ENCODE measurements around the gene PRB3.

The PRB3 gene

DNA sequence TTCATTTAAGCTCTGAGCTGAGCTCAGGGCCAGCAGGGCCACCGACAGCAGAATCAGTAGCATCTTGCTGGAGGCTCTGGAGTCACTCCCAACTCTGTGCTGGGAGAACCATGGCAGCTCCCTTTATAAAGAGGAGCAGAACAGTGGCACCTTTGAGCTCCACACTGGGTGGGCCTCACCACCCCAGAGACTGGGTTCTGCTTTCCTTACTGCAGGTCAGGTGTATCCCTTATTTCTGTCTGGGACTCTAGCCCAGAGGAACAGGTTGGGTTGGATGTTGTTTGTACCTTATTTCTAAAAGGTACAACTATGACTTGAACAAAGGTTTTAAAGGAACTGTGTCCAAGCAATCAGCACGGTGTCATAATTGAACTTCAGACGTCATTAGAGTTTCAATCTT is at the start of gene PRB3:
PRB3 (minus strand) TSS at position 101 of the 400 bp plus-strand sequence; CDS start at position 63, 38 bp downstream.
- no peaks in the 10 kb centered on the region for H3K4me1 ChIP-seq (ENCODE audit: control insufficient read depth, low read depth, low read length)
- no peaks in the 10 kb centered on the region for H3K36me3 ChIP-seq (ENCODE audit: control insufficient read depth, low read depth, low read length)
- H3K9me3 ChIP-seq (ENCODE audit: control insufficient read depth, low read depth, low read length) = no peaks in the 10 kb centered on the region
- H3K27me3 ChIP-seq (ENCODE audit: control insufficient read depth, insufficient read depth, low read length) = no peaks in the 10 kb centered on the region
- no peak within 1 kb of the TSS for H3K9ac ChIP-seq (ENCODE audit: low read length)
- no peak within 1 kb of the TSS for H3K27ac ChIP-seq (ENCODE audit: low read length)
- H3K4me3 ChIP-seq (ENCODE audit: low read length) = no peak within 1 kb of the TSS

DNA sequence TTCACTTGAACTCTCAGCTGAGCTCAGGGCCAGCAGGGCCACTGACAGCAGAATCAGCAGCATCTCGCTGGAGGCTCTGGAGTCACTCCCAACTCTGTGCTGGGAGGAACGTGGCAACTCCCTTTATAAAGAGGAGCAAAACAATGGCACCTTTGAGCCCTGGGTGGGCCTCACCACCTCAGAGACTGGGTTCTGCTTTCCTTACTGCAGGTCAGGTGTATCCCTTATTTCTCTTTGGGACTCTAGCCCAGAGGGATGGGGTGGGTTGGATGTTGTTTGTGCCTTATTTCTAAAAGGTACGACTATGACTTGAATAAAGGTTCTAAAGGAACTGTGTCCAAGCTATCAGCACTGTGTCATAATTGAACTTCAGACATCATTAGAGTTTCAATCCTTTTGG is 40.8 kb upstream of the PRB3 start, which contains the start of gene PRB4:
PRB4 (minus strand) TSS at position 101 of the 400 bp plus-strand sequence; CDS start at position 63, 38 bp downstream.
- H3K36me3 ChIP-seq (ENCODE audit: control insufficient read depth, low read depth, low read length) = no peaks in the 10 kb centered on the region
- no peaks in the 10 kb centered on the region for H3K27me3 ChIP-seq (ENCODE audit: control insufficient read depth, insufficient read depth, low read length)
- no peak within 1 kb of the TSS for H3K27ac ChIP-seq (ENCODE audit: low read length)
- no peaks in the 10 kb centered on the region for H3K9me3 ChIP-seq (ENCODE audit: control insufficient read depth, low read depth, low read length)
- H3K4me1 ChIP-seq (ENCODE audit: control insufficient read depth, low read depth, low read length) = no peaks in the 10 kb centered on the region
- no peak within 1 kb of the TSS for H3K9ac ChIP-seq (ENCODE audit: low read length)
- no peak within 1 kb of the TSS for H3K4me3 ChIP-seq (ENCODE audit: low read length)

DNA sequence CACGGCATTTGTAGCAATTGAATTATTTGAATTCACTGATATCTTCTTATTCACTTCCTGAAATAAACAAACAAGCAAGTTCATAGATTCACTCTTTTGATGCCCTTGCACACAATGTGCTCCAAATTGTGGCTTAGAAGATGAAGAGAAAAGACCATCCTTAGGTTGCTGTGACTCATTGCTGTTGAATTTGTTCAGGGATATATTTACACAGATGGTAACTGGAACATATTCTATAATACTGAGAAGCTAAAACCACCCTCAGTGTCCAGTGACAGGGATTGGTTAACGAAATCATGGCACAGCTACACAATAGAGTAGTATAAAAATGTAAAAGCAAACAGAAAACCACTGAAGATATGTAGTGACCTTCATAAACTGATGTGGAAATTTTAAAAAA is 37.6 kb upstream of the PRB3 start:
- H3K36me3 ChIP-seq (ENCODE audit: control insufficient read depth, low read depth, low read length) = no peaks in the 10 kb centered on the region
- H3K4me3 ChIP-seq (ENCODE audit: low read length) = no peak overlapping the region
- H3K9me3 ChIP-seq (ENCODE audit: control insufficient read depth, low read depth, low read length) = no peaks in the 10 kb centered on the region
- no peak overlapping the region for H3K27ac ChIP-seq (ENCODE audit: low read length)
- H3K4me1 ChIP-seq (ENCODE audit: control insufficient read depth, low read depth, low read length) = no peaks in the 10 kb centered on the region
- no peak overlapping the region for H3K9ac ChIP-seq (ENCODE audit: low read length)
- H3K27me3 ChIP-seq (ENCODE audit: control insufficient read depth, insufficient read depth, low read length) = no peaks in the 10 kb centered on the region

DNA sequence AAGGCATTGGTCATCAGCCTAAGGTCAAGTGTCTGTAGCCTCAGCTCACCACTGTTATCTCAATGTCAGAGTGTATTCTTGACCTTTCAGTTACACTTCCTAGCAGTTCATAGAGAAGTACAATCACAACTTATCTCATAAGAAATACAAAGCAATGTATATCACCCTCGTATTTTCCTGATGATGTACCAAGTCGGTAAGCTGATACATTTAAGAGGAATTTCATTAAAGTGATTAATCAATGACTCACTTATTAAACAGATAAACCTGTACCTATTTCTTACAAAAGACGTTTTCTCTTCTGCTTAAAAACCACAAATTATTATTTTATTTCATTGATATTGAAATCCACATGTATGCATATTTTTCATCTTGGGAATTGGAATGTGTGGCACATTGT is 3.9 kb upstream of the PRB3 start:
- no peak overlapping the region for H3K9ac ChIP-seq (ENCODE audit: low read length)
- H3K27ac ChIP-seq (ENCODE audit: low read length) = no peak overlapping the region
- H3K27me3 ChIP-seq (ENCODE audit: control insufficient read depth, insufficient read depth, low read length) = no peaks in the 10 kb centered on the region
- H3K9me3 ChIP-seq (ENCODE audit: control insufficient read depth, low read depth, low read length) = no peaks in the 10 kb centered on the region
- no peaks in the 10 kb centered on the region for H3K4me1 ChIP-seq (ENCODE audit: control insufficient read depth, low read depth, low read length)
- H3K4me3 ChIP-seq (ENCODE audit: low read length) = no peak overlapping the region
- no peaks in the 10 kb centered on the region for H3K36me3 ChIP-seq (ENCODE audit: control insufficient read depth, low read depth, low read length)

DNA sequence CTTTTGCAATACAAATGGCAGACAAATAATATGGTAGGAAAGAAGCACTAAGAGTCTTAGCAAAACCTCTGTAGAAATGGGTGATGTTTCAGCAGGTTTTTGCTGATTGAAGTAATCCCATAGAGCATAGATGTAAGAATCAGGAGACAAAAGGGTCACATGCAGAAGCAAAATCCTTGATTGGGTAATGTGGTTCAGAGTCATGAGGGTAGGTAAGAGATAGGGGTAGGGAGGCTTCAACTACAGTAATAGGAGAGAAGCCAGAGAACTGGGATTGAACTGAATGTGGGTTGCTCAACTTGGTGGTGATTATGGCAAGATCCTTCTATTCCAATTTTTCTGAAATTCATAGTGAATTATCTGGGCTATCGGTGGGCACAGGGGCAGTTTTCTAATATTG is 5.0 kb downstream of the PRB3 start:
- Histone ChIP-seq H3K36me3 (ENCODE audit: control insufficient read depth, low read depth, low read length) (no peaks in the 10 kb centered on the region), H3K9me3 (ENCODE audit: control insufficient read depth, low read depth, low read length) (no peaks in the 10 kb centered on the region), H3K27me3 (ENCODE audit: control insufficient read depth, insufficient read depth, low read length) (no peaks in the 10 kb centered on the region), H3K4me1 (ENCODE audit: control insufficient read depth, low read depth, low read length) (no peaks in the 10 kb centered on the region), H3K27ac (ENCODE audit: low read length) (no peak overlapping the region), H3K9ac (ENCODE audit: low read length) (no peak overlapping the region), H3K4me3 (ENCODE audit: low read length) (no peak overlapping the region)

DNA sequence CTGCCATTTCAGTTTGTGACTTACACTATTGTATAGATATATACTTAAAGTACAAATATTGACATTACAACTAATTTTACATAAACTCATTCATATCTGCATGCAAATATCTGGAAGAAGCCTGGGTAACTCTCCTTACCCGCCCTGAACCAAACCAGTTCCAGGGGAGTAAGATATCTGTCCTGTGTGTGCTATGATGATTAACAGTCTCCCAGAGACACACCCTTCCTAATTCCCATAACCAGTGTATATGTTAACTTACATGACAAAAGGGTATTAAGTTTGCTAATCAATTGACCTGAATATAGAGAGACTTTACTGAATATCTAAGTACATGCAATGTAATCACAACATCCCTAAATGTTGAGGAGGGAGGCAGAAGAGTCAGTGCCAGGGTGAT is 23.0 kb downstream of the PRB3 start:
- Histone ChIP-seq H3K4me1 (ENCODE audit: control insufficient read depth, low read depth, low read length) (no peaks in the 10 kb centered on the region), H3K9ac (ENCODE audit: low read length) (no peak overlapping the region), H3K36me3 (ENCODE audit: control insufficient read depth, low read depth, low read length) (no peaks in the 10 kb centered on the region), H3K27me3 (ENCODE audit: control insufficient read depth, insufficient read depth, low read length) (no peaks in the 10 kb centered on the region), H3K27ac (ENCODE audit: low read length) (no peak overlapping the region), H3K9me3 (ENCODE audit: control insufficient read depth, low read depth, low read length) (no peaks in the 10 kb centered on the region), H3K4me3 (ENCODE audit: low read length) (no peak overlapping the region)

DNA sequence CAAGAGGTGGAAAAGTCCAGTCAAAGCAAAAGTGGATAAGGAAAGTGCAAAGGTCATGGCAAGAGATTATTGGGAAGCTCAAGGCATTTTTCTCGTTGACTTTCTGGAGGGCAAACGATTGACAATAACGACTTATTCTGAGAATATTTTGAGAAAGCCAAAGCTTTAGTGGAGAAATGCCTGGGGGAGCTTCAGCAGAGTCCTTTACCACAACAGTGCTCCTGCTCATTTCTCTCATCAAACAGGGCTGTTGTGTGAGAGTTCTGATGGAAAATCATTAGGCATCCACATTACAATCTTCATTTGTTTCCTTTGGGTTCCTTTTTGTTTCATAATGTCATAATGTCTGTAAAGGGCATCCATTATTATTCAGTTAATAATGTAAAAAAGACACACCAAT is 26.9 kb downstream of the PRB3 start:
- Histone ChIP-seq H3K27ac (ENCODE audit: low read length) (no peak overlapping the region), H3K4me3 (ENCODE audit: low read length) (no peak overlapping the region), H3K4me1 (ENCODE audit: control insufficient read depth, low read depth, low read length) (no peaks in the 10 kb centered on the region)

DNA sequence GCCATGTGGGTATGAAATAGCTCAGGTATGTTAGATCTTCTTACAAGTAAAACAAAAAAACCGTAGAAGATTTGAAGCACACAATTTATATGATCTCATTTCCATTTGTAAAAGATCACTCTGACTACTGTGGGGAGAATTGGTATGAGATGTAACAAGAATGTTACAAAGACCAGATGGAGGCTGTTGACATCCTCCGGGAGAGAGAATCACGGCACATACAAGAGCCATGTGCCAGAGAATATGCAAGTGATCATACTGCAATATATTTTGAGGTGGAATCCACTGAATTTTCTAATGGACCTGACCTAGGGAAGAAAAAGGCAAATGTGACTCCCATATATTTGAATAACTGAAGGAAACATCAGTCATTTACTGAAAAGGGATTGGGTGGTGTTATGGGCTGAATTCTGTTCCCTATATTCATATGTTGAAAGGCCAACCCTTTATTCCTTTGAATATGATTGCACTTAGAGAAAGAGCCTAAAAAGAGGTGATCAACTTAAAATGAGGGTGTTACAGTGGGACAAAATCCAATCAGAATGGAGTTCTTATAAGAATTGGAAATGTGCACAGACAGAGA is 29.1 kb downstream of the PRB3 start:
- no peak overlapping the region for H3K9ac ChIP-seq (ENCODE audit: low read length)
- H3K4me3 ChIP-seq (ENCODE audit: low read length) = no peak overlapping the region
- H3K9me3 ChIP-seq (ENCODE audit: control insufficient read depth, low read depth, low read length) = no peaks in the 10 kb centered on the region
- H3K4me1 ChIP-seq (ENCODE audit: control insufficient read depth, low read depth, low read length) = no peaks in the 10 kb centered on the region
- no peaks in the 10 kb centered on the region for H3K27me3 ChIP-seq (ENCODE audit: control insufficient read depth, insufficient read depth, low read length)
- no peak overlapping the region for H3K27ac ChIP-seq (ENCODE audit: low read length)
- no peaks in the 10 kb centered on the region for H3K36me3 ChIP-seq (ENCODE audit: control insufficient read depth, low read depth, low read length)

More for the DNA sequence above, 26.9 kb downstream of the PRB3 start:
- H3K27me3 ChIP-seq (ENCODE audit: control insufficient read depth, insufficient read depth, low read length) = no peaks in the 10 kb centered on the region
- H3K9me3 ChIP-seq (ENCODE audit: control insufficient read depth, low read depth, low read length) = no peaks in the 10 kb centered on the region
- H3K36me3 ChIP-seq (ENCODE audit: control insufficient read depth, low read depth, low read length) = no peaks in the 10 kb centered on the region
- no peak overlapping the region for H3K9ac ChIP-seq (ENCODE audit: low read length)

DNA sequence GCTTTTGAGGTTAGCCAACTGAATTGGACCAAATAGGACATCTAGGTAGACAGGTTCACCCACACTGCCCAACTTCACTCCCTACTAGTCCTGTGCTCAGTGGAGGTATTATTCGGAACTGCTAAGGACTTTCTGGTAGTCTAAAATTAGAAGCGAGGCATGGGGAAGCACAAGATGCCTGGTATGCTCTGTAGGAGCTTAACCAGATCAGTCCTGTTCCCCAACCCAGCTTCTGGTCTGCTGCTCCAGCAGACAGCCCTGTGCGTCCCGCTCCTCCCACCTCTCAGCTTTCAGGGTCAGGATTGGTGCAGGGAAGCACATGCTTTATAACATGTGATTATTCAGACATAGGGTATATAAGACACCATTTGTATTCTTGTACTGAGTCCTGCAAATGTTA is 31.2 kb downstream of the PRB3 start:
- Histone ChIP-seq H3K4me1 (ENCODE audit: control insufficient read depth, low read depth, low read length) (no peaks in the 10 kb centered on the region), H3K9me3 (ENCODE audit: control insufficient read depth, low read depth, low read length) (no peaks in the 10 kb centered on the region), H3K27ac (ENCODE audit: low read length) (no peak overlapping the region), H3K9ac (ENCODE audit: low read length) (no peak overlapping the region), H3K36me3 (ENCODE audit: control insufficient read depth, low read depth, low read length) (no peaks in the 10 kb centered on the region), H3K27me3 (ENCODE audit: control insufficient read depth, insufficient read depth, low read length) (no peaks in the 10 kb centered on the region), H3K4me3 (ENCODE audit: low read length) (no peak overlapping the region)

DNA sequence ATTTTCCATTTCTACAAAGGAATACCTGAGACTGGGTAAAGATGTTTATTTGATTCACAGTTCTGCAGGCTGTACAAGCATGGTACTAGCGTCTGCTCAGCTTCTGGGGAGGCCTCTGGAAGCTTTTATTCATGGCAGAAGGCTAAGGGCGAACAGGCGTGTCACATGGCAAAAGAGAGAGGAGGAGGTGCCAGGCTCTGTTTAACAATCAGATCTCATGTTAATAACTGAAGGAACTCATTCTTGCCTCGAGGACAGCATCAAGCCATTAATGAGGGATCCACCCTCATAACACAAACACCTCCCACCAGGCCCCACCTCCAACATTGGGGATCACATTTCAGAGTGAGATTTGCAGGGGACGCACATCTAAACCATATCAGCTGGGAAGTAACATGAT is 36.0 kb downstream of the PRB3 start:
- H3K9me3 ChIP-seq (ENCODE audit: control insufficient read depth, low read depth, low read length) = no peaks in the 10 kb centered on the region

DNA sequence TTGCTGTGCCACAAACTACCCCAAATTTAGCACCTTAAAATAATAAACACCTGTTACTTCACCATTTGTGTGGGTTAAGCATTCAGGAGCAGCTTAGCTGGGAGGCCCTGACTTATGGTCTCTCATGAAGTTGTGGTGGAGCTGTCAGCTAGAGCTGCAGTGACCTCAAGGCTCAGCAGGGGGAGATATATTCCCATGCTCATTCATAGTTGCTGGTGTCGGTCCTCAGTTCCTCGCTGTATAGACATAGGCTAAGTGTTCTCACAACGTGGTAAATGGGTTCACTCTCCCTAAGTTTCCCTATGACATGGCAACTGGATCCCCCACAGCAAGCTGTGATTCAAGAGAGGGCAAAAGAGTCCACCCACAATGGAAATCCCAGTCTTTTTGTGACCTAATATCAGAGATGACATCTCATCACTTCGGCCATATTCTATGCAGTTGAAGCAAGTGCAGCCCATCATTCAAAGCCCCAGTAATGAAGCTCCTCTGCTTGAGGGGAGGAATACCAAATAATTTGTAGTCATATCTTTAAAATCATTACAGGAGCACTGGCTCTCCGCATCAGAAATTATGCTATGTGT is 41.1 kb downstream of the PRB3 start:
- Histone ChIP-seq H3K27me3 (ENCODE audit: control insufficient read depth, insufficient read depth, low read length) (no peaks in the 10 kb centered on the region), H3K4me1 (ENCODE audit: control insufficient read depth, low read depth, low read length) (no peaks in the 10 kb centered on the region), H3K4me3 (ENCODE audit: low read length) (no peak overlapping the region), H3K27ac (ENCODE audit: low read length) (no peak overlapping the region), H3K36me3 (ENCODE audit: control insufficient read depth, low read depth, low read length) (no peaks in the 10 kb centered on the region), H3K9ac (ENCODE audit: low read length) (no peak overlapping the region), H3K9me3 (ENCODE audit: control insufficient read depth, low read depth, low read length) (no peaks in the 10 kb centered on the region)

More for the DNA sequence above, 36.0 kb downstream of the PRB3 start:
- Histone ChIP-seq H3K27ac (ENCODE audit: low read length) (no peak overlapping the region), H3K4me3 (ENCODE audit: low read length) (no peak overlapping the region), H3K4me1 (ENCODE audit: control insufficient read depth, low read depth, low read length) (no peaks in the 10 kb centered on the region), H3K36me3 (ENCODE audit: control insufficient read depth, low read depth, low read length) (no peaks in the 10 kb centered on the region), H3K27me3 (ENCODE audit: control insufficient read depth, insufficient read depth, low read length) (no peaks in the 10 kb centered on the region), H3K9ac (ENCODE audit: low read length) (no peak overlapping the region)

DNA sequence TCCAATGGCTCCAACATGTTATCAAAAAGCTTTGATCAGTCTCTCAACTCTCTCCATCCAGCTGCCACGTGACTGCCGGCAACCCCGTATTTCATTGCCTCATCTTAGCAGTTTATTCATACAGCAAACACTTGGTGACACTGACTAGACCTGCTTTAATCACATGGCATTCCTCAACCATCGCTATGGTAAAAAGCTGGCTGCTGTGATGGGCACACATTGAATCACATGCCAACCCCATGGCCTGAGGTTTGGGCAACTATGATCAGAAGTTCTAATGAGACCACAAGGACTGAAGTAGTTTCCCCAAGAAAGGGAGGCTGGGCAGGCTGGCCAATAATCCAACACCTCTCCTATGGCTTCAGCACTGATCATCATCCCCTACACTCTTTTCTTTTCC is 42.1 kb downstream of the PRB3 start:
- no peaks in the 10 kb centered on the region for H3K27me3 ChIP-seq (ENCODE audit: control insufficient read depth, insufficient read depth, low read length)
- H3K4me3 ChIP-seq (ENCODE audit: low read length) = no peak overlapping the region
- no peak overlapping the region for H3K9ac ChIP-seq (ENCODE audit: low read length)
- H3K9me3 ChIP-seq (ENCODE audit: control insufficient read depth, low read depth, low read length) = no peaks in the 10 kb centered on the region
- H3K36me3 ChIP-seq (ENCODE audit: control insufficient read depth, low read depth, low read length) = no peaks in the 10 kb centered on the region
- H3K27ac ChIP-seq (ENCODE audit: low read length) = no peak overlapping the region
- no peaks in the 10 kb centered on the region for H3K4me1 ChIP-seq (ENCODE audit: control insufficient read depth, low read depth, low read length)
